ENCODE results near the gene DUSP10. TPM values are rescaled to one million over a fixed set of nuclear protein-coding genes. Genes with fewer than 3 reads are reported as not detected.
A peak's percentile ranks its signal among the peaks of the same experiment; 100 is the strongest.

DUSP10 gene
- total and polyA plus RNA-seq, 2 of the 13 experiments (the other 11 are each of a cell fraction or from before 2014, with no cell fraction given): 2.1 to 4.4 TPM

DNA sequence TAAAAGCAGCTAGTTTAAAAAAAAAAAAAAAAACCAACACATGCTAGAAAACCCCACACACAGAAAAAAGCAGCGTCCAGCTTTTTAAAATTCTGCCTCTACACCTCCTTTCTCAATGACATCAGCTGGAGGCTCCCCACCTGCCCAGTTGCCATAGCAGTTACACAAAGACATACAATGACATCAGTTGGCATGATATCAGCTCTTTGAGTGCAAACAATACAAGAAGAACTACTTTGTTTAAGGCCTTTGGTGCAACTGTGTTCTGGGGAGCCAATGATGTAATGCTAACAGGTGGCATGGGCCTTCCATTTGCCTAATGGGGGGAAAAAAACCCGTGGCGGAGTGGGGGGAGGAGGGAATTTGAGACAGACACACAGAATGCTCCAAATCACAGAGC is 32.9 kb downstream of the DUSP10 start (continued):
- TF ChIP-seq, protein P1, sequence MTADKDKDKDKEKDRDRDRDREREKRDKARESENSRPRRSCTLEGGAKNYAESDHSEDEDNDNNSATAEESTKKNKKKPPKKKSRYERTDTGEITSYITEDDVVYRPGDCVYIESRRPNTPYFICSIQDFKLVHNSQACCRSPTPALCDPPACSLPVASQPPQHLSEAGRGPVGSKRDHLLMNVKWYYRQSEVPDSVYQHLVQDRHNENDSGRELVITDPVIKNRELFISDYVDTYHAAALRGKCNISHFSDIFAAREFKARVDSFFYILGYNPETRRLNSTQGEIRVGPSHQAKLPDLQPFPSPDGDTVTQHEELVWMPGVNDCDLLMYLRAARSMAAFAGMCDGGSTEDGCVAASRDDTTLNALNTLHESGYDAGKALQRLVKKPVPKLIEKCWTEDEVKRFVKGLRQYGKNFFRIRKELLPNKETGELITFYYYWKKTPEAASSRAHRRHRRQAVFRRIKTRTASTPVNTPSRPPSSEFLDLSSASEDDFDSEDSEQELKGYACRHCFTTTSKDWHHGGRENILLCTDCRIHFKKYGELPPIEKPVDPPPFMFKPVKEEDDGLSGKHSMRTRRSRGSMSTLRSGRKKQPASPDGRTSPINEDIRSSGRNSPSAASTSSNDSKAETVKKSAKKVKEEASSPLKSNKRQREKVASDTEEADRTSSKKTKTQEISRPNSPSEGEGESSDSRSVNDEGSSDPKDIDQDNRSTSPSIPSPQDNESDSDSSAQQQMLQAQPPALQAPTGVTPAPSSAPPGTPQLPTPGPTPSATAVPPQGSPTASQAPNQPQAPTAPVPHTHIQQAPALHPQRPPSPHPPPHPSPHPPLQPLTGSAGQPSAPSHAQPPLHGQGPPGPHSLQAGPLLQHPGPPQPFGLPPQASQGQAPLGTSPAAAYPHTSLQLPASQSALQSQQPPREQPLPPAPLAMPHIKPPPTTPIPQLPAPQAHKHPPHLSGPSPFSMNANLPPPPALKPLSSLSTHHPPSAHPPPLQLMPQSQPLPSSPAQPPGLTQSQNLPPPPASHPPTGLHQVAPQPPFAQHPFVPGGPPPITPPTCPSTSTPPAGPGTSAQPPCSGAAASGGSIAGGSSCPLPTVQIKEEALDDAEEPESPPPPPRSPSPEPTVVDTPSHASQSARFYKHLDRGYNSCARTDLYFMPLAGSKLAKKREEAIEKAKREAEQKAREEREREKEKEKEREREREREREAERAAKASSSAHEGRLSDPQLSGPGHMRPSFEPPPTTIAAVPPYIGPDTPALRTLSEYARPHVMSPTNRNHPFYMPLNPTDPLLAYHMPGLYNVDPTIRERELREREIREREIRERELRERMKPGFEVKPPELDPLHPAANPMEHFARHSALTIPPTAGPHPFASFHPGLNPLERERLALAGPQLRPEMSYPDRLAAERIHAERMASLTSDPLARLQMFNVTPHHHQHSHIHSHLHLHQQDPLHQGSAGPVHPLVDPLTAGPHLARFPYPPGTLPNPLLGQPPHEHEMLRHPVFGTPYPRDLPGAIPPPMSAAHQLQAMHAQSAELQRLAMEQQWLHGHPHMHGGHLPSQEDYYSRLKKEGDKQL (CRISPR knock-in tag; IDR thresholded peaks at IDR 0.05; ENCODE audit: low read depth): no peak
- no peak for TF ChIP-seq NKX3-1 (CRISPR knock-in tag; IDR thresholded peaks at IDR 0.05)
- TF ChIP-seq, protein P2, sequence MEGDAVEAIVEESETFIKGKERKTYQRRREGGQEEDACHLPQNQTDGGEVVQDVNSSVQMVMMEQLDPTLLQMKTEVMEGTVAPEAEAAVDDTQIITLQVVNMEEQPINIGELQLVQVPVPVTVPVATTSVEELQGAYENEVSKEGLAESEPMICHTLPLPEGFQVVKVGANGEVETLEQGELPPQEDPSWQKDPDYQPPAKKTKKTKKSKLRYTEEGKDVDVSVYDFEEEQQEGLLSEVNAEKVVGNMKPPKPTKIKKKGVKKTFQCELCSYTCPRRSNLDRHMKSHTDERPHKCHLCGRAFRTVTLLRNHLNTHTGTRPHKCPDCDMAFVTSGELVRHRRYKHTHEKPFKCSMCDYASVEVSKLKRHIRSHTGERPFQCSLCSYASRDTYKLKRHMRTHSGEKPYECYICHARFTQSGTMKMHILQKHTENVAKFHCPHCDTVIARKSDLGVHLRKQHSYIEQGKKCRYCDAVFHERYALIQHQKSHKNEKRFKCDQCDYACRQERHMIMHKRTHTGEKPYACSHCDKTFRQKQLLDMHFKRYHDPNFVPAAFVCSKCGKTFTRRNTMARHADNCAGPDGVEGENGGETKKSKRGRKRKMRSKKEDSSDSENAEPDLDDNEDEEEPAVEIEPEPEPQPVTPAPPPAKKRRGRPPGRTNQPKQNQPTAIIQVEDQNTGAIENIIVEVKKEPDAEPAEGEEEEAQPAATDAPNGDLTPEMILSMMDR (CRISPR knock-in tag; IDR thresholded peaks at IDR 0.05): no peak

DNA sequence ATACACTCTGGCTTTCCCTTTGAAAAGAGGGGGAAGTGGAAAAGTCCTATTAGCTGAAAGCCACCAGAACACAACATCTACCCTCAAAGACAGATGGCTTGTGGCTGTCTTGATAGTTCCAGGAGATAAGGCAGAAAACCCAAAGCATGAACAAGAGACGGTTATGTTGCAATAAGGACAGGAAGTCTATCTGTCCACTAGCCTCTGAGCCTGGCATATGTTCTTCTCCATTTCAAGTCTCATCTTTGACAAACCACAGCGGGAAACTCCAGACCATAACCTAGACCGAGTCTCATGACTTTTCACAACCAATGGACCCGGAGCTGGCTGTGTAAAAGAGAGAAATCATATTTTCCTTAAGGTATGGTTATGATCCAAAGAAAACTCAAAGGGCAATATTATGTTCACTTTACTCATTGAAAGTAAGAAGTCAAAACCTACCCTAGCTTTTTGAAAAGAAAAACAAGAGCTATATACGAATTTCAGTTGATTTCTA is 33.8 kb downstream of the DUSP10 start:
- Histone ChIP-seq H3K4me3 (replicated peaks in 1 of 3; ENCODE audit: insufficient read depth in 1 of 3, low read depth in 2 of 3, low read length in 3 of 3) (no peak overlapping the region), H3K4me1 (ENCODE audit: insufficient read depth, low read length) (peaks cover 54% of the 10 kb centered on the region), H3K36me3 (replicated peaks in 1 of 2; ENCODE audit: control insufficient read depth in 1 of 2, insufficient read depth in 2 of 2, low read length in 2 of 2) (peaks cover 4 to 13% of the 10 kb centered on the region in 2 experiments; a peak in 4 of 5 replicates), H3K27ac (ENCODE audit: extremely low read length, insufficient read depth, low read length) (peak overlapping the region; percentile 15), H2AFZ (ENCODE audit: low read length) (no peak overlapping the region), H3K79me2 (ENCODE audit: insufficient read depth, low read length) (peaks cover 3% of the 10 kb centered on the region), H3K4me2 (ENCODE audit: low read depth, low read length) (no peak overlapping the region), H3K9ac (ENCODE audit: insufficient read depth, low read depth, low read length) (no peak overlapping the region), H4K20me1 (ENCODE audit: insufficient read depth, low read length) (no peaks in the 10 kb centered on the region), H3K27me3 (ENCODE audit: control insufficient read depth in 1 of 2, insufficient read depth in 2 of 2, low read length in 2 of 2) (no peaks in the 10 kb centered on the region), H3K9me3 (ENCODE audit: low read length) (no peaks in the 10 kb centered on the region)
- ATAC-seq (no peak), DNase-seq (ENCODE audit: low spot score) (no peak), FAIRE-seq (no peak)
- ChIA-PET POLR2A (interaction anchor here (1.2 to 2.6 kb wide), 2 partner anchors 10 to 757 kb away, joined by 3 to 20 read pairs; no protein-coding TSS in a partner anchor), CTCF (ENCODE audit: low intra/inter-chr PET ratio, low total read pairs) (no interaction called here)
- intact Hi-C loops (cut with micrococcal nuclease; ENCODE audit: unreplicated experiment) (loop anchor here (5.0 kb wide), 1 partner anchor 34 kb away; the partner anchor contains the start of gene DUSP10), in situ Hi-C loops (cut with HindIII; ENCODE audit: extremely low pct_ligation_motif_present, low pct_unique_long_range_greater_than_20kb) (no loop called here)
- WGBS (ENCODE audit: low lambda C conversion rate): 95% methylated on average over 5 of the region's 5 CpGs
- no TSS peak for BruUV-seq (replicated peaks)
- peak; percentile 44 for TF ChIP-seq CEBPG (CRISPR knock-in tag; IDR thresholded peaks at IDR 0.05)
- TF ChIP-seq TSC22D2 (CRISPR knock-in tag; IDR thresholded peaks at IDR 0.05; ENCODE audit: borderline replicate concordance): no peak
- TF ChIP-seq, protein P3, sequence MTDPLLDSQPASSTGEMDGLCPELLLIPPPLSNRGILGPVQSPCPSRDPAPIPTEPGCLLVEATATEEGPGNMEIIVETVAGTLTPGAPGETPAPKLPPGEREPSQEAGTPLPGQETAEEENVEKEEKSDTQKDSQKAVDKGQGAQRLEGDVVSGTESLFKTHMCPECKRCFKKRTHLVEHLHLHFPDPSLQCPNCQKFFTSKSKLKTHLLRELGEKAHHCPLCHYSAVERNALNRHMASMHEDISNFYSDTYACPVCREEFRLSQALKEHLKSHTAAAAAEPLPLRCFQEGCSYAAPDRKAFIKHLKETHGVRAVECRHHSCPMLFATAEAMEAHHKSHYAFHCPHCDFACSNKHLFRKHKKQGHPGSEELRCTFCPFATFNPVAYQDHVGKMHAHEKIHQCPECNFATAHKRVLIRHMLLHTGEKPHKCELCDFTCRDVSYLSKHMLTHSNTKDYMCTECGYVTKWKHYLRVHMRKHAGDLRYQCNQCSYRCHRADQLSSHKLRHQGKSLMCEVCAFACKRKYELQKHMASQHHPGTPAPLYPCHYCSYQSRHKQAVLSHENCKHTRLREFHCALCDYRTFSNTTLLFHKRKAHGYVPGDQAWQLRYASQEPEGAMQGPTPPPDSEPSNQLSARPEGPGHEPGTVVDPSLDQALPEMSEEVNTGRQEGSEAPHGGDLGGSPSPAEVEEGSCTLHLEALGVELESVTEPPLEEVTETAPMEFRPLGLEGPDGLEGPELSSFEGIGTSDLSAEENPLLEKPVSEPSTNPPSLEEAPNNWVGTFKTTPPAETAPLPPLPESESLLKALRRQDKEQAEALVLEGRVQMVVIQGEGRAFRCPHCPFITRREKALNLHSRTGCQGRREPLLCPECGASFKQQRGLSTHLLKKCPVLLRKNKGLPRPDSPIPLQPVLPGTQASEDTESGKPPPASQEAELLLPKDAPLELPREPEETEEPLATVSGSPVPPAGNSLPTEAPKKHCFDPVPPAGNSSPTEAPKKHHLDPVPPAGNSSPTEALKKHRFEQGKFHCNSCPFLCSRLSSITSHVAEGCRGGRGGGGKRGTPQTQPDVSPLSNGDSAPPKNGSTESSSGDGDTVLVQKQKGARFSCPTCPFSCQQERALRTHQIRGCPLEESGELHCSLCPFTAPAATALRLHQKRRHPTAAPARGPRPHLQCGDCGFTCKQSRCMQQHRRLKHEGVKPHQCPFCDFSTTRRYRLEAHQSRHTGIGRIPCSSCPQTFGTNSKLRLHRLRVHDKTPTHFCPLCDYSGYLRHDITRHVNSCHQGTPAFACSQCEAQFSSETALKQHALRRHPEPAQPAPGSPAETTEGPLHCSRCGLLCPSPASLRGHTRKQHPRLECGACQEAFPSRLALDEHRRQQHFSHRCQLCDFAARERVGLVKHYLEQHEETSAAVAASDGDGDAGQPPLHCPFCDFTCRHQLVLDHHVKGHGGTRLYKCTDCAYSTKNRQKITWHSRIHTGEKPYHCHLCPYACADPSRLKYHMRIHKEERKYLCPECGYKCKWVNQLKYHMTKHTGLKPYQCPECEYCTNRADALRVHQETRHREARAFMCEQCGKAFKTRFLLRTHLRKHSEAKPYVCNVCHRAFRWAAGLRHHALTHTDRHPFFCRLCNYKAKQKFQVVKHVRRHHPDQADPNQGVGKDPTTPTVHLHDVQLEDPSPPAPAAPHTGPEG (CRISPR knock-in tag; IDR thresholded peaks at IDR 0.05): no peak
- TF ChIP-seq GABPB1 (CRISPR knock-in tag; IDR thresholded peaks at IDR 0.05): no peak
- TF ChIP-seq CEBPB (IDR thresholded peaks at IDR 0.05; ENCODE audit: borderline replicate concordance, low read depth, low read length): peak; percentile 67
- no peak for TF ChIP-seq PHF20 (CRISPR knock-in tag; IDR thresholded peaks at IDR 0.05)
